GM12878 (cell line): ENCODE data around the gene RAB12. TPM values are rescaled to one million over a fixed set of nuclear protein-coding genes. Genes with fewer than 3 reads are reported as not detected.

Experiments used
- ATAC-seq: fragments of 200-7000 bp; cut with Tn5 transposase; 3 replicates; pipeline ENCODE4 v1.9.1; 2020; ENCODE audit warnings: mild to moderate bottlenecking, moderate library complexity
- BruUV-seq: library from RNA; stranded (reverse); fragments of 400-500 nt; replicated peaks from 2 replicates; lab custom pipeline; 2021; lab: Mats Ljungman, UMichigan
- CTCF ChIA-PET: fragments of 300-600 bp; sonication (Branson Sonifier 250); formaldehyde crosslinking; extraction: SDS; loops from one replicate; lab custom pipeline; 2021; ENCODE audit warnings: inconsistent platforms; lab: Yijun Ruan, JAX
- POLR2A ChIA-PET: fragments of 350-600 bp; formaldehyde crosslinking; extraction: SDS; loops from one replicate; lab custom pipeline; 2021; ENCODE audit warnings: inconsistent platforms; lab: Charles Lee
- RAD21 ChIA-PET: fragments of 300-600 bp; sonication (Branson Sonifier 250); formaldehyde crosslinking; loops from one replicate; lab custom pipeline; 2023; ENCODE audit warnings: antibody characterized with exemption; ENCODE audit not compliant: unreplicated experiment; lab: Charles Lee
- SMC1A ChIA-PET: fragments of 300-600 bp; sonication (Branson Sonifier 250); formaldehyde crosslinking; loops from one replicate; lab custom pipeline; 2023; ENCODE audit not compliant: unreplicated experiment, uncharacterized antibody; lab: Charles Lee
- DNase-seq: peaks from one replicate; pipeline ENCODE4 v3.0.0-alpha.2; 2011; ENCODE audit warnings: low read depth, low spot score
- FAIRE-seq: peaks from 3 replicates; lab custom pipeline; 2011; peaks lifted over from hg19 to GRCh38; lab: Jason Lieb, UNC
- H2AFZ ChIP-seq: 2 replicates; pipeline ENCODE4 v1.6.0; 2011; ENCODE audit warnings: low read depth, low read length, control low read depth; ENCODE audit not compliant: control insufficient read depth
- H3K27ac ChIP-seq: 2 replicates; pipeline ENCODE4 v1.5.1; 2011; ENCODE audit warnings: control low read depth; ENCODE audit not compliant: control insufficient read depth, insufficient read depth
- H3K27me3 ChIP-seq, 2 experiments: replicated peaks in 1 of 2; 2 replicates each; pipeline versions ENCODE4 v1.6.0 to v1.6.1; 2011; ENCODE audit warnings: low read length in 1 of 2; ENCODE audit not compliant: control insufficient read depth in 2 of 2, insufficient read depth in 2 of 2
- H3K36me3 ChIP-seq, 2 experiments: 2 replicates each; pipeline ENCODE4 v1.5.1; 2011; ENCODE audit warnings: low read length in 1 of 2; ENCODE audit not compliant: control insufficient read depth in 2 of 2, insufficient read depth in 2 of 2
- H3K4me1 ChIP-seq: 2 replicates; pipeline ENCODE4 v1.6.1; 2011; ENCODE audit warnings: mild to moderate bottlenecking, low read length, moderate library complexity, mixed read lengths; ENCODE audit not compliant: control insufficient read depth, insufficient read depth
- H3K4me2 ChIP-seq: 2 replicates; pipeline ENCODE4 v1.6.0; 2011; ENCODE audit warnings: control low read depth; ENCODE audit not compliant: control insufficient read depth, insufficient read depth
- H3K4me3 ChIP-seq: fragments of 200-600 bp; sonication (generic); 2 replicates; pipeline ENCODE4 v1.5.1; 2016
- H3K79me2 ChIP-seq: 2 replicates; pipeline ENCODE4 v1.6.0; 2011; ENCODE audit warnings: low read length; ENCODE audit not compliant: control insufficient read depth, insufficient read depth
- H3K9ac ChIP-seq: 2 replicates; pipeline ENCODE4 v1.8.0; 2011; ENCODE audit warnings: low read length, control low read depth, mixed read lengths; ENCODE audit not compliant: control insufficient read depth, insufficient read depth
- H3K9me3 ChIP-seq: replicated peaks from 3 replicates; pipeline ENCODE4 v1.5.1; 2011; ENCODE audit warnings: mild to moderate bottlenecking, low read length; ENCODE audit not compliant: control insufficient read depth, insufficient read depth
- H4K20me1 ChIP-seq: 2 replicates; pipeline ENCODE4 v1.6.0; 2011; ENCODE audit not compliant: control insufficient read depth, insufficient read depth
- CBFB ChIP-seq: IDR thresholded peaks from 2 replicates; pipeline ENCODE4 v1.6.1; 2016; ENCODE audit warnings: antibody characterized with exemption, low read depth
- IRF3 ChIP-seq: fragments of 450-650 bp; IDR thresholded peaks from 2 replicates; pipeline ENCODE4 v1.6.1; 2014; ENCODE audit warnings: mild to moderate bottlenecking
- NFYA ChIP-seq: IDR thresholded peaks from 2 replicates; pipeline ENCODE4 v1.6.1; 2011; ENCODE audit warnings: low read depth, mild to moderate bottlenecking, low read length, improper control_type of control experiment, borderline replicate concordance
- POU2F2 ChIP-seq: IDR thresholded peaks from 3 replicates; pipeline ENCODE4 v1.6.1; 2011; ENCODE audit warnings: low read depth, mild to moderate bottlenecking, low read length, borderline replicate concordance
- YBX1 ChIP-seq: fragments of 450-650 bp; IDR thresholded peaks from 2 replicates; pipeline ENCODE4 v1.6.1; 2016; ENCODE audit warnings: antibody characterized with exemption
- WGBS: methylation state at CpG from one replicate; pipeline ENCODE4 v1.1.6; 2016; ENCODE audit warnings: low lambda C conversion rate; ENCODE audit not compliant: insufficient replicate concordance, insufficient coverage; ENCODE audit errors: missing lambda C conversion rate; 5-methylcytosine and 5-hydroxymethylcytosine counted together
- in situ Hi-C: fragments of 300-500 bp; cut with MboI; formaldehyde crosslinking; loops from 9 replicates; pipeline ENCODE4 v1.14.3; 2018; ENCODE audit warnings: mixed read lengths
- intact Hi-C: fragments of 100-400 bp; cut with micrococcal nuclease; formaldehyde crosslinking; loops from one replicate; pipeline ENCODE4 v1.14.2; 2022; ENCODE audit not compliant: unreplicated experiment
- polyA plus RNA-seq, 11 experiments: library from polyadenylated mRNA; depleted of rRNA in 4 of 11; unstranded in 6 of 11; stranded (reverse) in 5 of 11; fragments of >200 nt; fragmentation: Nextera tagmentation in 4 of 11; fragmentation: Illumina TruSeq in 1 of 11; extraction: Ambion mirVana in 4 of 11; extraction: Trizol in 1 of 11; gene quantifications; 1 replicate in 1 of 11; 2 replicates in 10 of 11; pipeline versions ENCODE4 v1.2.1 to v1.2.3, GENCODE V29; 2011 to 2016; ENCODE audit warnings: inconsistent platforms in 2 of 11, missing spikeins in 2 of 11, low read depth in 1 of 11
- total RNA-seq, 4 experiments: library from RNA; depleted of rRNA in 3 of 4; stranded (reverse); fragments of >200 nt in 3 of 4; fragmentation: Illumina TruSeq in 1 of 4; extraction: Trizol in 1 of 4; gene quantifications; 2 replicates each; pipeline versions ENCODE4 v1.2.1 to v1.2.3, GENCODE V29; 2013 to 2021
- TF ChIP-seq, protein P1 (sequence below): fragments of 450-650 bp; IDR thresholded peaks from 2 replicates; pipeline ENCODE4 v1.6.1; 2017; ENCODE audit warnings: mild to moderate bottlenecking, moderate library complexity

Gene RAB12
- total and polyA plus RNA-seq, 10 of the 15 experiments (the other 5 are each of a cell fraction or from before 2014, with no cell fraction given), result 0.71 to 29.8 (median 14.0) TPM

DNA sequence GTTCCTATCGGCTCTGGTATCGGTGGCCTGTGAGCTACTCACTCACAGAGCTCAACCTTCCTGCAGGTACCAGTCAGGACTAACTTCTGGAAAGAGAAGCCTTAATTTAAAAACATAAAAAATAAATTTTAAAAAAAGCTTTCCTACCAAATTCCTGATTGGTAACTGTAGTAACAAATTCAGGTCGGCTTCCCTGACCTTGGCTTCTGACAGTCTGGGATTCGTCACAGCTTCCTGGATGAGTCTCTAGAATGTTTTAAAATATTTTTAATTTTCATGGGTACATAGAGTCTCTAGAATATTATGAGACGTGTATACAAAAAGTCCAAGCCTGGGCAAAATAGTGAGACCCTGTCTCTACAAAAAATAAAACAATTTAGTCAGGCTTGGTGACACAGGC, 51.1 kb downstream of the RAB12 start (continued):
- TF ChIP-seq, protein P1, sequence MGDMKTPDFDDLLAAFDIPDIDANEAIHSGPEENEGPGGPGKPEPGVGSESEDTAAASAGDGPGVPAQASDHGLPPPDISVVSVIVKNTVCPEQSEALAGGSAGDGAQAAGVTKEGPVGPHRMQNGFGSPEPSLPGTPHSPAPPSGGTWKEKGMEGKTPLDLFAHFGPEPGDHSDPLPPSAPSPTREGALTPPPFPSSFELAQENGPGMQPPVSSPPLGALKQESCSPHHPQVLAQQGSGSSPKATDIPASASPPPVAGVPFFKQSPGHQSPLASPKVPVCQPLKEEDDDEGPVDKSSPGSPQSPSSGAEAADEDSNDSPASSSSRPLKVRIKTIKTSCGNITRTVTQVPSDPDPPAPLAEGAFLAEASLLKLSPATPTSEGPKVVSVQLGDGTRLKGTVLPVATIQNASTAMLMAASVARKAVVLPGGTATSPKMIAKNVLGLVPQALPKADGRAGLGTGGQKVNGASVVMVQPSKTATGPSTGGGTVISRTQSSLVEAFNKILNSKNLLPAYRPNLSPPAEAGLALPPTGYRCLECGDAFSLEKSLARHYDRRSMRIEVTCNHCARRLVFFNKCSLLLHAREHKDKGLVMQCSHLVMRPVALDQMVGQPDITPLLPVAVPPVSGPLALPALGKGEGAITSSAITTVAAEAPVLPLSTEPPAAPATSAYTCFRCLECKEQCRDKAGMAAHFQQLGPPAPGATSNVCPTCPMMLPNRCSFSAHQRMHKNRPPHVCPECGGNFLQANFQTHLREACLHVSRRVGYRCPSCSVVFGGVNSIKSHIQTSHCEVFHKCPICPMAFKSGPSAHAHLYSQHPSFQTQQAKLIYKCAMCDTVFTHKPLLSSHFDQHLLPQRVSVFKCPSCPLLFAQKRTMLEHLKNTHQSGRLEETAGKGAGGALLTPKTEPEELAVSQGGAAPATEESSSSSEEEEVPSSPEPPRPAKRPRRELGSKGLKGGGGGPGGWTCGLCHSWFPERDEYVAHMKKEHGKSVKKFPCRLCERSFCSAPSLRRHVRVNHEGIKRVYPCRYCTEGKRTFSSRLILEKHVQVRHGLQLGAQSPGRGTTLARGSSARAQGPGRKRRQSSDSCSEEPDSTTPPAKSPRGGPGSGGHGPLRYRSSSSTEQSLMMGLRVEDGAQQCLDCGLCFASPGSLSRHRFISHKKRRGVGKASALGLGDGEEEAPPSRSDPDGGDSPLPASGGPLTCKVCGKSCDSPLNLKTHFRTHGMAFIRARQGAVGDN, result no peak
- TF ChIP-seq YBX1 (no peak), NFYA (no peak), IRF3 (no peak)

- Histone ChIP-seq H3K4me2 (peak overlapping the region; percentile 40; the same call in 1 of the 2 replicates), H3K4me3 (no peak overlapping the region), H3K9me3 (no peaks in the 10 kb centered on the region; the same call in 2 of the 3 replicates), H2AFZ (no peak overlapping the region), H3K4me1 (no peaks in the 10 kb centered on the region)
- CTCF ChIA-PET, result interaction anchor here (2.3 to 3.2 kb wide), 4 partner anchors 8 to 326 kb away, joined by 7 to 13 read pairs (median 9); no protein-coding TSS in a partner anchor
- FAIRE-seq, result no peak
- TF ChIP-seq CBFB (no peak), POU2F2 (0 out of 3 replicates have a peak, but pooled peaks have one; percentile 15)
- TF ChIP-seq, all 136 proteins: peak for 1
- SMC1A ChIA-PET, result interaction anchor here (0.5 to 2.4 kb wide), 5 partner anchors 11 to 387 kb away, joined by 3 to 9 read pairs (median 3); no protein-coding TSS in a partner anchor
- in situ Hi-C loops (no loop called here), intact Hi-C loops (no loop called here)
- H4K20me1 ChIP-seq, result no peaks in the 10 kb centered on the region
- no peak overlapping the region for H3K9ac ChIP-seq
- no peak overlapping the region for H3K27ac ChIP-seq
- DNase-seq, result no peak
- H3K79me2 ChIP-seq, result no peaks in the 10 kb centered on the region
- RAD21 ChIA-PET, result interaction anchor here (1.1 to 1.3 kb wide), 3 partner anchors 8 to 59 kb away, joined by 3 to 6 read pairs (median 3); no protein-coding TSS in a partner anchor
- BruUV-seq, result no TSS peak
- POLR2A ChIA-PET, result interaction anchor here (1.0 kb wide), 1 partner anchor 326 kb away, joined by 4 read pairs; no protein-coding TSS in a partner anchor
- peak; percentile 61 for ATAC-seq
- no peaks in the 10 kb centered on the region for H3K36me3 ChIP-seq
- no peaks in the 10 kb centered on the region; a peak in 1 of 4 replicates for H3K27me3 ChIP-seq
- 48% methylated on average over 18 of the region's 18 CpGs for WGBS
These were observed 52.7 kb downstream of the RAB12 start for GRCh38 chr18:8661754-8662559.
